Left forelimb (tissue), 1 donor: Measurements from ENCODE around the gene NAE1.
"Not testable (repeated sequence)": the region's sequence is repeated elsewhere in the genome, so short reads cannot be mapped to it uniquely, and the experiment has no call there.

Experiments used
- DNase-seq: peaks from one replicate; pipeline ENCODE4 v3.0.0-alpha.2; 2018; ENCODE audit warnings: low spot score

The NAE1 gene

DNA sequence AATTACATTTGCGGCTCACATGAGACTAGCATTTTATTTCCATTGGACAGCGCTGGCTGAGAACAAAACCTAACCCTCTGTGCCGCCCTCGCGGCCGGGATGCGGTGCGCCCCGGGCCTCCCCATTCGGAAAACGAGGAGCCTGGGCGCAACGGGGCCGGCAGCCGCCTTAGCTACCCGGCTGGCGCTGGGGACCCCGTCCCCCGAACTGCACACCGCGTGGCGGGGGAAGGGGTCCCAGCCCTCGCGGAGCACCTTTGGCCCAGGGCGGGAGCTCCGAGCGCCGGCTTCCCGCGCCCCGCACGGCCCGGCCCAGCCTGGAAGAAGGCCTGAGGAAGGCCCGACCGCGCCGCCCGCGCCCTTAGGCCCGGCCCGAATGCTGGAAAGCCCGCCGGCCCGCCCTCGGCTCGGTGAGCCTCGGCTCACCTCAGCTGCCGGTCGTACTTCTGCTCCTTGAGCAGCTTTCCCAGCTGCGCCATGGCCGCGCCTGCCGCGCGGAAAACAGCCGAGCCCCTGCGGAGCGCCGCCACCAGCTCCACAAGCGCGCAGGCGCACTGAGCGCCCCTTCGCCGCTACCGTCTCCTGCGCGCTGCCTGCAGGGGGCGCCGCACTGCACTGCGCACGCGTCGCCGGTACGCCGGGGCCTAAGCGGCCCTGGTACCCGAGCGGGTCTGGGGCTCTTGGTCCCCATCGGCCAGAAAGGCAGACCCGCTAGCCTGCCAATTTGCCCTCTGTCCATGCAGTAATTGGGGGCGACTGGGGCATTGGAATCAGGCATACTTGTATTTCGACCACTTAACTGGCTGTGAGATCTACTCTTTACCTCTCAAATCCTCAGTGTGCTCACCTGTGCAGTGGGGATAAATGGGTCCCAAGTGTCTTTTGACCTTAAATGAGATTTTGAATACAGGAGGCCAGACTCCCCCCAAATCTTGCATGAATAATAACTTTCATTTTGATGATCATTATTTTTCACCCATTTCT lies at the start of gene NAE1:
TSS of gene NAE1 (minus strand) at position 555 of the 983 bp plus-strand sequence. CDS start at position 478, 77 bp downstream.
- DNase-seq = peak; percentile 93

DNA sequence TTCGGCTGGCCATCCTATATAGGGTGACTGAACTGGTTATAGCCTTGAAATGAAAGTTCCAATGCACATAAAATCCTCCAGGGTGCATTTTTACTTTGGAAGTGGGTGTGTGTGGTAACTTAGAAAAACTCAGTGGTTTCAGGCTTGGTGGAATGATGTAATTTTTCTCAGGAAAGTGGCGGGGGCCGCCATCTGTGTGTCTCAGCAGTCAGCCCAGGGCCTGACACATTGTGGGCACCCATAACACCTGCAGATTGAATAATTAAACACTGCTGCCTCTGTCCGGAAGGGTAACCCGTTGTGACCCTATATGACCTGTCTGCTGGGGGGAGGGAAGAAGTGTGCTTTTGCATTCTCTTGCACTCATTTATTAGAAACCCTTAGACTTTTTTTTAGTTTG lies 47.3 kb upstream of the NAE1 start:
- DNase-seq = no peak

DNA sequence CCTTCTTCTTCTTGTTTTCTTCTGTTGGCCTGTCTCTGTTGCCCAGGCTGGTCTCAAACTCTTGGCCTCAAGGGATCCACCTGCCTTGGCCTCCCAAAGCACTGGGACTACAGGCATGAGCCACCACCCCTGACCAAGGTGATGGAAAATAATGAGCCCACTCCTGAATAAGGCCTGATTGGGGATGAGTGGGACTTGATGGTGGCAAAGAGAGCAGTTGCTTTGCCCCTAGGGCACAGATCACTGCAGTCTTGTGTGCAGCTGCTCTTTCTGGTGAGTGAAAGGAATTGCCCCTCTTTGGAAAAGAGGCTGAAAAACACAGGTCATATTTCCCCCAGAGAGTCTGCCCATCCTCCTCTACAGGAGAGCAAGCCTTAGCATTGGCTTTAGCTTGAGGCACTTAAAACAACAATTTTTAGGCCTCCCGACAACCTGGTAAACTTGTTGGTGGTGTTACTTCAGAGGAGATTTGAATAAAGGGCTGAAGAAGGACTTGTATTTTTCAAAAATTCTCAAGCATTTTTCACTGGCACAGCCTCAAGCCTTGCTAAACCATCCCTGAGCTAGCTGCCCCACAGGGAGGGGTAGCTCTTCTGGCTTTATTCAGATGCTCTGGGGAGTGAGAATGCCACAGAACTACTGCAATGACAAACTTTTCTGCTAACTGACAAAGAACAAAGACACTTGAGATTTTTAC lies 43.5 kb upstream of the NAE1 start:
- no peak for DNase-seq

DNA sequence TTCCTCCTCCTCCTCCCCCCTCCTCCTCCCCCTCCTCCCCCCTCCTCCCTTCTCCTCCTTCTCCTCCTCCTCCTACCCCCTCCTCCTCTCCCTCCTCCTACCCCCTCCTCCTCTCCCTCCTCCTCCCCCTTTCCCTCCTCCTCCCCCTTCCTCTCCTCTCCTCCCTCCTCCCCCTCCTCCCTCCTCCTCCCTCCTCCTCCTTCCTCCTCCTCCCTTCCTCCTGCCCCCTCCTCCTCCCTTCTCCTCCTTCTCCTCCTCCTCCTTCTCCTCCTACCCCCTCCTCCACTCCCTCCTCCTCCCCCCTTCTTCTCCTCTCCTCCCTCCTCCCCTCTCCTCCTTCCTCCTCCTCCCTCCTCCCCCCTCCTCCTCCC lies 42.9 kb upstream of the NAE1 start:
- DNase-seq = no peak

DNA sequence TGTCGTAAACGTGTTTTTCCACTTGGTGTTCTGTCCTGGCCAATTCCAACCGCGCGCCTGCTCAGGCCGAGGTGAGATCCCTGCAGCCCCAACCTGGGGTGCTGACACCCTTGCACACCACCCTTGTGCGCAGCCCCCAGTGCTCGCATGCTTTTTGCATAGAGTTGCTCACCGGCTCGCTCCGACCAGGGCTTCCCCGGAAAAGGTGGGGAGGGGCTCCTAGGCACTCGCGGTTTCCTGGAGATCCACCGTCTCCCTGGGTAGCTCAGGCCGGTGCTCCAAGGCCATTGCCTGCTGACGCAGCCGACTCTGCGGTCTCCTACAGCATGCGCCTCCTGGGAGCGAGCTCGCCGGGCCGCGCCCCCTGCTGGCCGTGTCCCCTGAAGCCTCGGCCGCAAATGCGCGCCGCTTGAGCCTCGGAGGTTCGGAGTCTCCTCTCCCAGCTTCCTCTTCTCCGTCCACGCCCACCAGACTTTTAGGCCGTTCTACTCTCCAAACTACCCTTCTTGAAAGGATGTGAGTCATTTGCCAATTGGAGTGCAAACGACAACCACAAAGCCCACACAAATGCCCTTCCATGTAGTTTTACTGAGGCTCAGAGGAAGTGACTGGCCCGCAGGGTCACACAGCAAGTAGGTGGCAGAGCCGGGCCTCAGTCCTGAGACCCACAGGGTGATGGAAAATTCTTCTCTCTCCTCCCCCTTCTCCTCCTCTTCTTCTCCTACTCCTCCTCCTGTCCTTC lies 42.3 kb upstream of the NAE1 start:
- peak; percentile 87 for DNase-seq

DNA sequence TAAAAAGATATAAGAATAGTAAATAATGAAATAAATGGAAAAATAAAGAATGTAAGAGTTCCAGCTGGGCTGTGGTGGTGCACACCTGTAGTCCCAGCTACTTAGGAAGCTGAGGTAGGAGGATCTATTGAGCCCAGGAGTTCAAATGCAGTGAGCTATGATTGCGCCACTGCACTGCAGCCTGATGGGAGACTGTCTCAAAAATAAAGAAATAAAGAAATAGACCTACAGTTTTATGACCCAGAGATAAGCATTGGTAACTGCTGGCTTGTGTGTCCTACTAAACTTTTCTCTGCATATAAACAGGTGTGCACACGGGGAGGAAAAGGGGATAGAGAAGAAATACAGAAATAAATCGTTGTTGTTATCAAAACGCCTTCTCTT lies 41.8 kb upstream of the NAE1 start:
- DNase-seq = no peak

DNA sequence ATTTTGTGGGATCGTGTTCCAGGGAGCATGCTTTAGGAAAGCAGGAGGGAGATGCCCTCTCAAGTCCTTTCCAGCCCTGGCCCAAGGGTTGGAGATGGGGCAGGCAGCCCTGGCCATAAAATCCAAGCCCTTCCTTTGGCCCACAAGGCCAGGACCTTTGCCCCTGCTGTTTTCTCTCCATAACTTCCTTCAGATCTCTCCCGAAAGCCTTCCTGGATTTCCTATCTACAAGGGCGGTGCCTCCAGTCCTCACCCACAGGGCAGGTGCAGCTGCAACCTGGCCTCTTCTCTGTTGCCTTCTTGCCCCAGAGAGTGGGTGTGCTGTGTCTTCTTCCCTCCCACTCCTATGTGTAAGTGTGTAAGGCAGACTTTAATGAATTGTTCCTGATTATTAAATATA lies 41.1 kb upstream of the NAE1 start:
- no peak for DNase-seq

DNA sequence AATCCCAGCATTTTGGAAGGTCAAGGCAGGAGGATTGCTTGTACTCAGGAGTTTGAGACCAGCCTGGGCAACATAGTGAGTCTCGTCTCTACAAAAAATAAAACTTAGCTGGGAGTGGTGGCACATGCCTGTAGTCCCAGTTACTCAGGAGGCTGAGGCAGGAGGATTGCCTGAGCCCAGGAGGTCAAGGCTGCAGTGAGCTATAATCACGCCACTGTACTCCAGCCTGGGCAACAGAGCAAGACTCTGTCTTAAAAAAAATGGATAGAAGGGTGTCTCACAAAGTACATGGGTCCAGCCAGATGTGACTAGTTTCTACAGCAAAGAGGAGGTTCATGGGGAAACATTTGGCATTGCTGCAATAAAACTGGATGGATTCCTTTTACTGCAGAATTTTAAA lies 40.6 kb upstream of the NAE1 start:
- DNase-seq = not testable (repeated sequence)

DNA sequence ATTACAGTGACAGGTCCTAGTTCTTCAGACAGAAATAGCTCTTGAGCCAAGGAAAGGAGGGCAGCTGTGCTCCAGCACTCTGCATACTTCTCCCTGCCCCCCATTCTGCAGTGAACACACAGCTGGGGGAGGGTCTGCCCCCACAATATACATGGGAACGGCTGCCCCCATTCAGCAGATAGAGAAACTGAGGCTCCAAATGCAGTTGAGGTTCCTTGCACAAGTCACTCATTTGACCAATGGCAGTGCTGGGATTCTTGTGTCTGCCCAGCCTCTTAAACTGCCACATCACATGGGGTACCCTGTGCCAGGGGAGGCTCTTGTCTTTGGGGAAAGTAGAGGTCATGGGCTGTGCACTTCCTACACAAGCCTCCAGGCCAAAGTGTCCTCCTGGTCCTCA lies 38.6 kb upstream of the NAE1 start:
- no peak for DNase-seq

DNA sequence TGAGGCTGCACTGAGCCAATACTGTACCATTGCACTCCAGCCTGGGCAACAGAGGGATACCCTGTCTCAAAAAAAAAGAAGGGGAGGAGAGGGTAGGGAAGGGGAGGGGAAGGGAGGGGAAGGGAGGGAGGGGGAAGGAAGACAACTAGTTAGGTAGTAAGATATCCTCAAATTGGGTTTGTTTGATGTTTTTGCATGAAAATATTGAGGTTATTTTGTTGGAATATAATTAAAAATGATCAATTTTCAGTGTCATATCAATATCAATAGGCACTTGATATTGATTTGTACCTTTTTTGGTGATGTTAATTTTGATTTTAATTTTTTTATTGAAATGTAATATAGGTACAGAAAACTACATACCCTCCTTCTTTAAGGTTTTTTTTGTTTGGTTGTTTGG lies 32.9 kb upstream of the NAE1 start:
- DNase-seq = no peak

DNA sequence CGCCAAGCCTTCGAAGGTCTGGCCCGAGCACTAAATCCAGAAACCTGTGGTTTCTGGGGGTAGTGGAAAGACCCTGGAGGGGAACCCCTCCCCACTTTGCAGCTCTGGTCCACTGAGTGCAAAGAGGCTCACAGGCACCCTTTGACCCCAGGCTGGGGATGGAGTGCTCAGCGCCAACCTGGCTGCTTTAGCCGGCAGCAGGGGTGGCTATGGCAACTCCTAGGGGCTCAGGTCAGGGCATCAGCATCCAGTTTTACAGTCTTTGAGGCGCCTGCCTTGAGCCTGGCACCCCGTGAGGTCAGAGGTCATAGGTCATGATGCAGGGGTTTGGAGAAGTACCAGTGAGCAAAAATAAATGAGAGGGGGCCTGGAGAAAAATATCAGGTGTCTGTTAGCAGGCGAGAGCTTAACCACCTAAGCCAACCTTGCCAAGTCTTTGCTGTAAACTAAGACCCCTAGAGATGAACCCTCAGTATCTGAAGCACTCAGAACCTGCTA lies 31.3 kb upstream of the NAE1 start:
- DNase-seq = peak; percentile 22

DNA sequence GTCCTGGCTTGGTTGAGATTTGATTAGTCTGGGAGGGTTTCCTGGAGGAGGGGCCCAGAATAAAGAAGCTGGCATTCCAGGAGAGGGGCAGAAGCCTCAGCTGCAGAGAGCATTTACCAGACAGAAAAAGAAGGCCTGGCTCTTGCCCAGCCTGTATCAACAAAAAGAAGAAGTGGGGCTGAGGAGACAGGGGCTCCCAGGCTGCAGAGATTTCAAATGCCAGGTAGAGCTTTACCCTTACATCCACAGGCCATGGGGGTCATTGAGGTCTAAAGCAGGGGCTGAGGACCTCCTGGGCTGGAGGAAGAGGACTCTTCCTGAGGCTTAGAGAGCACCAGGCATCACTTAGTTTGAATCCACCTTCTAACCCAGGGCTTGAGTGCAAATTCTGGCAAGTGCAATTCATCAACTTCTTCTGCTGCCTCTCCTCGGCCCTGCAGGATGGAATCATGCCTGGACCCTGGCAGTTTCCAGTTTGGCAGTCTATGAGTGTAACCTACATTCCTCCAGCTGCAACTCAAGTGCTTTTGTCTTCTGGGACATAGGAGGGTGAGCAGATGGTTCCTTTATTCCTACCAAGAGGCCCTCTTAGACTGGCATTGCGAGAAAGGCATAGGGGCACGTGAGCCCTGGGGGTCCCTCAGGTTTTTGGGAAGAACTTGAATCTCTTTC lies 28.8 kb upstream of the NAE1 start:
- peak; percentile 37 for DNase-seq

DNA sequence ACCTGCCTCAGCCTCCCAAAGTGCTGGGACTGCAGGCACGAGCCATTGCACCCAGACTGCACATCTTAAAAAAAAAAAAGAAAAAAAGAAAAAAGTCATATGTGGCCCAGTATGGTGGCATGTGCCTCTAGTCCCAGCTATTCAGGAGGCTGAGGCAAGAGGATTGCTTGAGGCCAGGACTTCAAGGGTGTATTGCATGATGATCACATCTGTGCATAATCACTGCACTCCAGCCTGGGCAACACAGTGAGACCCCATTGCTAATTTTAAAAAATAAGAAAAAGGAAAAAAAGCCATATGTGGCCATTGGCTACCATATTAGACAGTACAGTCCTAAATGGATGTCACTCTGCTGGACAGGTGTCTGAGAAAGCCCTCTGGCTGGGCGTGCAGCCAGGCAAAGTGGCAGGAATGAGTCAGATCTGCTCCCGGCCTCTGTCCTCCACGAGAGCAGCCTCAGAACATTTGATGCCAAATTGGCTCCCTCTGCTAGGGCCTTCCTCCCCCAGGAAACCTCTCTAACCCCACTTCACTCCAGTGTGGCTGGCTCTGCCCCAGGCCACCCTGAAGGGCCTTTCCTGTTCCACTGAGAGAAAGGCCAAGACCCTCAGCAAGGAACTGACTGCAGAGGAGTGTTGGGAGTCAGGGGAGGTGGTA lies 28.1 kb upstream of the NAE1 start:
- DNase-seq = peak; percentile 58

DNA sequence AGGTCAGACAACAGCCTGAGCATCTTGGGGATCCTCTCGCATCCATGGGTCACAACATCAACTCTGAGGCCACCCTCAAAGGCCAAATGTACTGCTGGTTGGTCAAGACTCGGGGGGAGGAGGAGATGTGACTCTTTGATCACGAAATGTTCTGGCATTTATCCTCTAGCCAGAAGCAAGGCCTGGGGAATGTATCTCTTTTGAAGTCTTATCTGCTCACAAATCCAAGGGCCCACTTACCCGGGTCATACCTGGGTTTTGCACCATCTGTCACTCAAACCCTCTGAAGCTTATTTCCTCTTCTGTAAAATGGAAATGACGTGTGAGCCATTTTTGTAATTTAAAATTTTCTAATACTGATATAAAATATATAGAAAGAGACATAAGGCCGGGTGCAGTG lies 26.7 kb upstream of the NAE1 start:
- DNase-seq = no peak

DNA sequence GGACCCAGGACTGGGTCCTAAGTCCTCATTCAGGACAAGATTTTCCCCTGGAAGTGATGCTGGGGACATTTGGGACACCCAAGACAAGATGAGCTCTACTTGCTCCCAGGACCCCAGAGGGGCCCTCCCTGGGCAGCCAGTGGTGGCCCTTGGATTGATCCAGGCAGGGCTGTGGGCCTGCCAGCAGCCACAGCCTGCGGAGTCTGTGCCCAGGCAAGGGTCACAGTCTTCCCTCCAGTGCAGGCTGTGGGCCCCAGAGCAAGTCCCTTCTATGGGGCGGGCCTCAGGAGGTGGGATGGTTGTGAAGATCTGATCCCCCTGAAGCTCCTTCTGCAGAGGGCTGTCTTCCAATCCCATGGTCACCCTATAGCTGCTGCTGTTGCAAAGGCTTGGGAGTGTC lies 26.0 kb upstream of the NAE1 start:
- no peak for DNase-seq

DNA sequence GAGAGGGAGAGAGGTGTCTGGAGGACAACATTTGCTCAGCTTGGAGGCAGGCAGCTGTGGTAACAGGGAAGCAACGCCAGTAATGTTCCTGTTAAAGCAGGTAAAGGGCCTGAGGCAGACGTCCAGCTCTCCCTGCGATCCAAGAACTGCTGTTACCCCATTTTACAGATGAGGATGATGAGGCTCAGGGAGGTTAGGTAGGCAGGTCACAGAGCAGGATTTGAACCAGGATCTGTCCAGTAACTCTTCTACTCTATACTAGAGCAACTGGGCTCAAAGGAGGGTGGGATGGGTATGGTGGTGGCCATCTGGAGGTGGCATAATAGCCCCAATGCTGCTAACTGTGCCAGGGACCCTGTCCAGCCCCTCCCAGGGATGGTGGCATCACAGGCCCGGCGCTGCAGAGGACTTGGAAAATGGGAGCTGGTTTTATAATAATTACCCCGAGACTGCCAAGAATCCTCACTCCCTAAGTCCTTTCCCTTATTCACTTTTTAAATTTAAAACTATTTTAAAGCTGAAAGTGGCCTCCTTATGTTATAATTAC lies 25.5 kb upstream of the NAE1 start:
- DNase-seq = no peak

DNA sequence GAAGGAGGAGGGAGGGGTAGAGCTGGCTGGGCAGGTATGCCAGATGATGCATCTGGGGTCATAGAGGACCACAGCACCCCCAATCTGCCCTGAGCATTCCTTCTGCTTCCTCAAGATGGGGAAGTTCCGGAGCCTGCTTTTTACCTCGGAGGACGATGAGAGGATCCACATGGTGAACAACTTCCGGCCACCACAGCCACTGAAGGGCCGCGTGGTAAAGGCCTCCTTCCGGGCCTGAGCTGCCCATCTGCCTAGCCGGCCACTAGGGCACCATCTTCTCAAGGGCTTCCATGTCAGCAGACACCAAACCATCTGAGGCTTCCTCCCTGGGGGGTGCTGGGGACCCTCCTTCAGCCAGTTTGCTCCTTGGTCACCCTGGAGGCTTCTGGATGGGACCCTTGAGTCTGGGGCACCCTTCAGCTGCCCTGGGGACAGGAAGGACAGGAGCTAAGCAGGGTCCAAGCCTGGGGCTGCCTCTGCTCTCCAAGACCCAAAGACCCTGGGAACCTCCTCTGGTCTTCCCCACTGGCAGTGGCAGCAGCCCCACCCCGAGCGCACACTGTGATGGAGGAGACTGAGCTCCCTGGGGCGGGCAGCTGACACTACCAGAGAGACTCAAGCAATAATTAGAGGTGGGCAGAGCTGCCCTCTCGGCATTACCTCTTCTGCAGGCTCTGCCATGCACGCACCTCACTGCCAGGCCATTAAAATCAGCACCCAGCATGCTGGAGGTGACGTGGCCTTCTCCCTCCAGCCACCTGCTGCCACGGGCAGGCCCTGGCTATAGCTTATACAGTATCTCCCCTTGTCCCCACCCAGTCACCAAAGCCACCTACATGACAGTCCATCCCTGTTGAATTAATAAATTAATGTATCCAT lies 22.7 kb upstream of the NAE1 start:
- DNase-seq = no peak

DNA sequence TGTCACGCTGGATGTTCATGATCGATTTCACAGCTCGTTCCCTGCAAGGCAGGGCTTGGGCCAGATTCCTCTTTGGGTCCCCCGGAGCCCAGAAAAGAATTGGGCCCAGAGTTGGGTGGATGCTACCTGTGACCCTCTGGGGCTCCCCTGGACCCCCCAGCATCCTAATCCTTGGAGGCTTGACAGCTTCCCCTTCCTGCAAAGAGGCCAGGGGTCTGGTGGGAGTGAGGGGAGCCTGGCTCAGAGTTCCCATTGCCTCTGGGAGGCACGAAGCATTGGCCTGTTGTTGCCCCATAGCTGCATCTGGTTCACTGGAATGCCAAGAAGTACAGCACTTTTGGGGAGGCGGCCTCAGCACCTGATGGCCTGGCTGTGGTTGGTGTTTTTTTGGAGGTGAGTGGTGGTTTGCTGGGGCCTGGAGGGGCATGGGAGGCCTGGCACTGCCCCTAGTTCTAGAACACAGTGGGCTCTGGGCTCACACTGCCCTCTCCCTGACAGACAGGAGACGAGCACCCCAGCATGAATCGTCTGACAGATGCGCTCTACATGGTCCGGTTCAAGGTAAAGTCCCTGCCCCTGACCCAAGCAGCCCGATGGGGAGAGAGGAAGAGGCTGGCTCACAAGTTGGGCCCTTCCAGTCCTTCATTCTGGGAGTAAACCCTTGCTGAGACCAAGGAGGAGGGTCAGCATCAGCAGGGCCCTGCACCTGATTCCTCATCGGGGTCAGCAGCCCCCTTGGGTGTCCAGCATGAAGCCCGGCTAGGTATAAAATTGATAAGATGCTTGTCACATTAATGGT lies 20.6 kb upstream of the NAE1 start:
- DNase-seq = no peak
